GM12872 (cell line): ENCODE results near the gene CLDN10.

ENCODE experiments used
- TF ChIP-seq, protein P1 (sequence below): IDR thresholded peaks from 3 replicates; pipeline ENCODE4 v1.5.1; 2011; ENCODE audit warnings: low read depth, mild to moderate bottlenecking, low read length, moderate library complexity; ENCODE audit not compliant: insufficient read depth

The CLDN10 gene

DNA sequence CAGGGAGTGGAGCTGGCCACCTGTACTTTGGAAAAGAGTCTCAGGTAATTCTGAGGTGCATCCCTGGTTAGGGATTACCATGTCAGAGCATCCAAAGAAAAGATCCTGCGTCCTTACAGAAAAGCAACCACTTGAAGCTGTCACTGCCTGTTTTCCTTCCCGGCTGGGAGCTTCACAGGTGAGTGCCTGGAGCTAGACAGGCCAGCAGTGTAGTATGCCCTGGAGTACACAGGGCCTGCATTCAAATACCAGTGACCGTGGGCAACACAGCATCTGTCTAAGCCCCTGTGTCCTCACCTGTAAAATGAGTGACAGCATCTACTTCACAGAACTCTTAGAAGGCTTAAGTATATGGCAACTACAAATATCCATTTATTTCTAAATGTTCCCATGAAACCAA lies 63.0 kb downstream of the CLDN10 start:
- TF ChIP-seq, protein P1, sequence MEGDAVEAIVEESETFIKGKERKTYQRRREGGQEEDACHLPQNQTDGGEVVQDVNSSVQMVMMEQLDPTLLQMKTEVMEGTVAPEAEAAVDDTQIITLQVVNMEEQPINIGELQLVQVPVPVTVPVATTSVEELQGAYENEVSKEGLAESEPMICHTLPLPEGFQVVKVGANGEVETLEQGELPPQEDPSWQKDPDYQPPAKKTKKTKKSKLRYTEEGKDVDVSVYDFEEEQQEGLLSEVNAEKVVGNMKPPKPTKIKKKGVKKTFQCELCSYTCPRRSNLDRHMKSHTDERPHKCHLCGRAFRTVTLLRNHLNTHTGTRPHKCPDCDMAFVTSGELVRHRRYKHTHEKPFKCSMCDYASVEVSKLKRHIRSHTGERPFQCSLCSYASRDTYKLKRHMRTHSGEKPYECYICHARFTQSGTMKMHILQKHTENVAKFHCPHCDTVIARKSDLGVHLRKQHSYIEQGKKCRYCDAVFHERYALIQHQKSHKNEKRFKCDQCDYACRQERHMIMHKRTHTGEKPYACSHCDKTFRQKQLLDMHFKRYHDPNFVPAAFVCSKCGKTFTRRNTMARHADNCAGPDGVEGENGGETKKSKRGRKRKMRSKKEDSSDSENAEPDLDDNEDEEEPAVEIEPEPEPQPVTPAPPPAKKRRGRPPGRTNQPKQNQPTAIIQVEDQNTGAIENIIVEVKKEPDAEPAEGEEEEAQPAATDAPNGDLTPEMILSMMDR = no peak

- TF ChIP-seq, protein P1 = no peak
Measured at GRCh38 chr13:95620030-95620824, 67.7 kb downstream of the CLDN10 start.

GRCh38 chr13:95620825-95621498 lies 68.4 kb downstream of the CLDN10 start:
- TF ChIP-seq, protein P1 = no peak

GRCh38 chr13:95623141-95623540 lies 70.6 kb downstream of the CLDN10 start:
- TF ChIP-seq, protein P1 = no peak

- TF ChIP-seq, protein P1 = peak; percentile 70
Measured at GRCh38 chr13:95624020-95624419, 71.5 kb downstream of the CLDN10 start.

GRCh38 chr13:95626768-95627167 lies 74.2 kb downstream of the CLDN10 start:
- TF ChIP-seq, protein P1 = no peak

- TF ChIP-seq, protein P1 = no peak
Measured at GRCh38 chr13:95627590-95627989, 75.1 kb downstream of the CLDN10 start.
